Tibial nerve (tissue), 4 donors: ENCODE measurements around the gene SLC39A11. TPM values are rescaled to one million over a fixed set of nuclear protein-coding genes. Genes with fewer than 3 reads are reported as not detected.
"Not testable (repeated sequence)": the region's sequence is repeated elsewhere in the genome, so short reads cannot be mapped to it uniquely, and the experiment has no call there.

ENCODE experiments used
- DNase-seq, 2 donors: peaks; one replicate each; pipeline ENCODE4 v3.0.0-alpha.2; 2019; ENCODE audit warnings: low spot score in 2 of 2
- H3K27ac ChIP-seq, 4 donors: fragments of 200-600 bp; sonication (generic) in 3 of 4; one replicate each; pipeline ENCODE4 v1.5.1; 2017 to 2019; ENCODE audit warnings: mild to moderate bottlenecking in 1 of 4
- H3K27me3 ChIP-seq, 2 donors: fragments of 200-600 bp; sonication (generic) in 1 of 2; one replicate each; pipeline versions ENCODE4 v1.5.1 to v1.6.0; 2017 to 2019
- H3K36me3 ChIP-seq, 3 donors: fragments of 200-600 bp; sonication (generic); one replicate each; pipeline ENCODE4 v1.5.1; 2018 to 2019
- H3K4me1 ChIP-seq, 4 donors: fragments of 200-600 bp; sonication (generic) in 3 of 4; one replicate each; pipeline ENCODE4 v1.5.1; 2017 to 2019
- H3K4me3 ChIP-seq, 4 donors: fragments of 200-600 bp; sonication (generic) in 3 of 4; one replicate each; pipeline ENCODE4 v1.5.1; 2017 to 2019; ENCODE audit warnings: mild to moderate bottlenecking in 1 of 4, moderate library complexity in 1 of 4
- H3K9me3 ChIP-seq, 4 donors: fragments of 200-600 bp; sonication (generic) in 3 of 4; one replicate each; pipeline ENCODE4 v1.5.1; 2017 to 2019
- EP300 ChIP-seq, 2 donors: sonication (generic); formaldehyde crosslinking; IDR thresholded peaks; one replicate each; pipeline ENCODE4 v1.6.1; 2017; ENCODE audit warnings: antibody characterized with exemption in 2 of 2, mild to moderate bottlenecking in 1 of 2
- POLR2A ChIP-seq, 2 donors: fragments of 450-650 bp; IDR thresholded peaks; one replicate each; pipeline ENCODE4 v1.6.1; 2017; ENCODE audit warnings: antibody characterized with exemption in 2 of 2, mild to moderate bottlenecking in 2 of 2, moderate library complexity in 2 of 2
- WGBS, 2 donors: methylation state at CpG; one replicate each; pipeline ENCODE4 v1.1.5; 2018; 5-methylcytosine and 5-hydroxymethylcytosine counted together
- total RNA-seq, 4 donors: library from RNA; depleted of rRNA; stranded (reverse); fragments of >200 nt; gene quantifications; one replicate each; pipeline ENCODE4 v1.1.0, GENCODE V29; 2016
- TF ChIP-seq, protein P1 (sequence below), 5 experiments: fragments of 200-600 bp in 3 of 5; fragments of 450-650 bp in 2 of 5; sonication (generic) in 3 of 5; IDR thresholded peaks; one replicate each; pipeline ENCODE4 v1.5.1; 2016 to 2019; ENCODE audit warnings: antibody characterized with exemption in 5 of 5, mild to moderate bottlenecking in 3 of 5, moderate library complexity in 2 of 5

The SLC39A11 gene
- total RNA-seq, 4 donors from 2014 or later = 19.9 to 48.4 (median 37.5) TPM

DNA sequence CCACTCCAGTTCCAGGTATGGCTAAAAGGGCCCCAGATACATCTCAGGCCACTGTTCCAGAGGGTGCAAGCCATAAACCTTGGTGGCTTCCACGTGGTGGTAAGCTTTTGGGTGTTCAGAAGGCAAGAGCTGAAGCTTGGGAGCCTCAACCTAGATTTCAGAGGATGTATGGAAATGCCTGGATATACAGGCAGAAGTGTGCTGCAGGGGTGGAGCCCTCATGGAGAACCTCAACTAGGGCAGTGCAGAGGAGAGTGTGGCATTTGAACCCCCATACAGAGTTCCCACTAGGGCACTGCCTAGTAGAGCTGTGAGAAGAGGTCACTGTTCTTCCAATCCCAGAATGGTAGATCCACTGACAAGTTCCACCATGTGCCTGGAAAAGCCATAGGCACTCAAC is 267.3 kb downstream of the SLC39A11 start:
- 43 to 71% methylated on average over 1 of the region's 1 CpG for WGBS, 2 donors
- Histone ChIP-seq H3K27me3 (no peaks in the 10 kb centered on the region), H3K4me1 (no peaks in the 10 kb centered on the region), H3K9me3 (peaks cover 0 to 35% (median 0%) of the 10 kb centered on the region in 4 donors), H3K4me3 (no peak overlapping the region), H3K27ac (no peak overlapping the region), H3K36me3 (peaks cover 0 to 67% (median 0%) of the 10 kb centered on the region in 3 donors)
- TF ChIP-seq, protein P1, sequence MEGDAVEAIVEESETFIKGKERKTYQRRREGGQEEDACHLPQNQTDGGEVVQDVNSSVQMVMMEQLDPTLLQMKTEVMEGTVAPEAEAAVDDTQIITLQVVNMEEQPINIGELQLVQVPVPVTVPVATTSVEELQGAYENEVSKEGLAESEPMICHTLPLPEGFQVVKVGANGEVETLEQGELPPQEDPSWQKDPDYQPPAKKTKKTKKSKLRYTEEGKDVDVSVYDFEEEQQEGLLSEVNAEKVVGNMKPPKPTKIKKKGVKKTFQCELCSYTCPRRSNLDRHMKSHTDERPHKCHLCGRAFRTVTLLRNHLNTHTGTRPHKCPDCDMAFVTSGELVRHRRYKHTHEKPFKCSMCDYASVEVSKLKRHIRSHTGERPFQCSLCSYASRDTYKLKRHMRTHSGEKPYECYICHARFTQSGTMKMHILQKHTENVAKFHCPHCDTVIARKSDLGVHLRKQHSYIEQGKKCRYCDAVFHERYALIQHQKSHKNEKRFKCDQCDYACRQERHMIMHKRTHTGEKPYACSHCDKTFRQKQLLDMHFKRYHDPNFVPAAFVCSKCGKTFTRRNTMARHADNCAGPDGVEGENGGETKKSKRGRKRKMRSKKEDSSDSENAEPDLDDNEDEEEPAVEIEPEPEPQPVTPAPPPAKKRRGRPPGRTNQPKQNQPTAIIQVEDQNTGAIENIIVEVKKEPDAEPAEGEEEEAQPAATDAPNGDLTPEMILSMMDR (IDR thresholded peaks at IDR 0.05) = no peak
- TF ChIP-seq EP300 (IDR thresholded peaks at IDR 0.05) (no peak), POLR2A (IDR thresholded peaks at IDR 0.05) (no peak)
- no peak for DNase-seq

DNA sequence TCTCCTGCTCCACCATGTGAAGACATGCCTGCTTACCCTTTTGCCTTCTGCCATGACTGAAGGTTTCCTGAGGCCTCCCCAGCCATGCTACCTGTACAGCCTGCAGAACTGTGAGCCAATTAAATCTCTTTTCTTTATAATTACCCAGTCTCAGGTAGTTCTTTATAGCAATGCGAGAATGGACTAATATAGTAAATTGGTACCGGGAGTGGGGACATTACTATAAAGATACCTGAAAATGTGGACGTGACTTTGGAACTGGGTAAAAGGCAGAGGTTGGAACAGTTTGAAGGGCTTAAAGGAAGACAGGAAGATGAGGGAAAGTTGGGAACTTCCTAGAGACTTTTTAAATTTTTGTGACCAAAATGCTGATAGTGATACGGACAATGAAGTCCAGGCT is 268.2 kb downstream of the SLC39A11 start:
- not testable (repeated sequence) for H3K27me3 ChIP-seq, H3K4me1 ChIP-seq, H3K4me3 ChIP-seq, DNase-seq, H3K27ac ChIP-seq
- H3K9me3 ChIP-seq = peaks cover 0 to 35% (median 0%) of the 10 kb centered on the region in 4 donors
- 94 to 99% methylated on average over 4 of the region's 4 CpGs for WGBS, 2 donors
- H3K36me3 ChIP-seq = peaks cover 0 to 67% (median 0%) of the 10 kb centered on the region in 3 donors

DNA sequence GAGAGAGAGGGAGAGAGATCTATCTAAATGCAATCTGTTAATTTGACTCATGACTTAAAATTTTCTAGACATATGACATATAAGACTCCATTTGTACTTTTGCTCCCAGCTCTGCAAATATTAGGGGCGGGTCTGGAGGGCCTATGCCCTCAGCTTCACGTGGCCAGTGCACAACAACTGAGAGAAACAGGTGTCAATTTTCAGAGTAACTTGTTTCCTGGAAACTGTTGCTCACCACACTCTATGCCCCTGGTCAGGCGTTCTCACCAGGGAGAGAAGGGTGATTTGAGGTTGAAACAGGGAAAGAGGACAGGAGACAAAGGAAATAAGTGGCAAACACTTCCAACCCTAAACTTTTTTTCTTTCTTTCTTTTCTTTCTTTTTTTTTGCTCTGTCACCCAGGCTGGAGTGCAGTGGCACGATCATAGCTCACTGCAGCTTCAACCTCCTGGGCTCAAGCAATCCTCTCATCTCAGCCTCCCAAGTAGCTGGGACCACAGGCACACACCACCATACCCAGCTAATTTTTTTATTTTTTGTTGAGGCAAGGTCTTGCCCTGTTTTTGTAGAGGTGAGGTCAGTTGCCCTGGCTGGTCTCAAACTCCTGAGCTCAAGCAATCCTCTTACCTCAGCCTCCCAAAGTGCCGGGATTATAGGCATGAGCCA is 270.0 kb downstream of the SLC39A11 start:
- TF ChIP-seq POLR2A (IDR thresholded peaks at IDR 0.05) = no peak
- TF ChIP-seq, protein P1 (IDR thresholded peaks at IDR 0.05) = no peak
- TF ChIP-seq EP300 (IDR thresholded peaks at IDR 0.05) = no peak
- Histone ChIP-seq H3K4me1 (no peaks in the 10 kb centered on the region), H3K9me3 (peaks cover 0 to 34% (median 0%) of the 10 kb centered on the region in 4 donors), H3K4me3 (no peak overlapping the region), H3K27ac (no peak overlapping the region), H3K36me3 (peaks cover 0 to 71% (median 0%) of the 10 kb centered on the region in 3 donors), H3K27me3 (no peaks in the 10 kb centered on the region)
- no peak for DNase-seq
- 84 to 87% methylated on average over 5 of the region's 5 CpGs for WGBS, 2 donors

DNA sequence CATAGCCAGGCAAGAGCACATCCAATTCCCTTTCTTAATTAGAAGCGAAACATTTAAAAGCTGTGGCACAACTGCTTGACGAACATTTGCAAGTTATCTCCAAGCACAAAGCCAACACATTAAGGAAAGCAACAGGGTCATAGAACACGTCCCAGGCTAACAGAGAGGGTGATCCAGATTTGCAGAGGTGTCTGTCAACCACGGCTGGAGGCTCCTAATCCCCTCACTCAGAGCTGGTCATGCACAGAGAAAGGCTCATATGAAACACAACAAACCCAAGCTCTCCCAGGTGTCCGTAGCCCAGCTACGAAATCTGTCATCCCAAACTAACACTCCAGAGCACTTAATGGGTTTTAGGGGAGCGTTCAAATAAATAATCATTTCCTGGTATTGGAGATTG is 276.1 kb downstream of the SLC39A11 start:
- Histone ChIP-seq H3K27me3 (no peaks in the 10 kb centered on the region), H3K9me3 (peaks cover 0 to 8% (median under 1%) of the 10 kb centered on the region in 4 donors), H3K4me3 (no peak overlapping the region), H3K4me1 (no peaks in the 10 kb centered on the region), H3K36me3 (peaks cover 0 to 50% (median 0%) of the 10 kb centered on the region in 3 donors), H3K27ac (no peak overlapping the region)
- 88 to 89% methylated on average over 7 of the region's 7 CpGs for WGBS, 2 donors
- no peak for DNase-seq
- TF ChIP-seq EP300 (IDR thresholded peaks at IDR 0.05) = no peak
- TF ChIP-seq POLR2A (IDR thresholded peaks at IDR 0.05) = no peak
- TF ChIP-seq, protein P1 (IDR thresholded peaks at IDR 0.05) = no peak

DNA sequence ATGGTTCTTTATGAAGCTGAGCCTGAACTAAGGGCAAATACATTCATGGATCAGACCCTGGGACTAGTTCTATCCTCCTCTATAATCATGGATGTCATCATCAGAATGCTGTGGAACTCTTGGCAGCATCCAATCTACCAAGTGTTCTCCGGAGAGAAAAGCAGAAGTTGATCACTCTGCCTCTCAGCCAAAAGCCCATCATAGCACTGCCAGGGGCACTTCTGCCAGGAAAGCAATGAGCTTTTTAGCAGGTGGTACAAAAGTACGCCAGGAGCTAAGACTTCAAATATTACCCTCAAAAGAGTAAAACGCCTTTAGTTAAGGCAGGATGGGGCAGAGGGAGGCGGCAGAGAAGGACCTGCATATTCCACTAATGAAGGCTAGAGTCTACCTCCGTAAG is 279.0 kb downstream of the SLC39A11 start:
- peaks cover 0 to 20% (median 2%) of the 10 kb centered on the region in 4 donors for H3K9me3 ChIP-seq
- no peaks in the 10 kb centered on the region for H3K27me3 ChIP-seq
- H3K36me3 ChIP-seq = peaks cover 0 to 49% (median 0%) of the 10 kb centered on the region in 3 donors
- TF ChIP-seq POLR2A (IDR thresholded peaks at IDR 0.05) (no peak), EP300 (IDR thresholded peaks at IDR 0.05) (no peak)
- TF ChIP-seq, protein P1 (IDR thresholded peaks at IDR 0.05) = no peak
- DNase-seq = no peak
- no peak overlapping the region for H3K4me3 ChIP-seq
- WGBS, 2 donors = 92 to 93% methylated on average over 5 of the region's 5 CpGs
- H3K4me1 ChIP-seq = no peaks in the 10 kb centered on the region
- no peak overlapping the region for H3K27ac ChIP-seq
